Stimulated activated CD8-positive, alpha-beta memory T cell treated with anti-CD3 and anti-CD28 coated beads, Interleukin-2, amount 100 ng/mL, for 48 hours (primary cell): ENCODE results near the gene TAS2R16.

ENCODE experiments used
- DNase-seq, 2 donors: peaks; one replicate each; pipeline ENCODE4 v3.0.0-alpha.2; 2020; ENCODE audit warnings: low read depth in 2 of 2

The TAS2R16 gene

GRCh38 chr7:122995600-122995999, at the start of gene TAS2R16:
Gene TAS2R16 (minus strand): TSS chr7:122995700. CDS start chr7:122995634, 66 bp downstream.
- no peak for DNase-seq

- no peak for DNase-seq
Measured at GRCh38 chr7:123043642-123044041, 48.1 kb upstream of the TAS2R16 start.

- DNase-seq = no peak
Measured at GRCh38 chr7:123041101-123041500, 45.6 kb upstream of the TAS2R16 start.

- DNase-seq = no peak
Measured at GRCh38 chr7:123039269-123039668, 43.8 kb upstream of the TAS2R16 start.

GRCh38 chr7:123034106-123034505, 38.6 kb upstream of the TAS2R16 start:
- no peak for DNase-seq

GRCh38 chr7:123030631-123031030, 35.1 kb upstream of the TAS2R16 start:
- no peak for DNase-seq

- no peak for DNase-seq
Measured at GRCh38 chr7:123028339-123028738, 32.8 kb upstream of the TAS2R16 start.

GRCh38 chr7:123026251-123026650, 30.8 kb upstream of the TAS2R16 start:
- DNase-seq = no peak

- DNase-seq = no peak
Measured at GRCh38 chr7:123024989-123025758, 29.7 kb upstream of the TAS2R16 start.

GRCh38 chr7:123023126-123023525, 27.6 kb upstream of the TAS2R16 start:
- DNase-seq = no peak

GRCh38 chr7:123022576-123022975, 27.1 kb upstream of the TAS2R16 start:
- DNase-seq = no peak

GRCh38 chr7:123012435-123012834, 16.9 kb upstream of the TAS2R16 start:
- no peak for DNase-seq

- no peak for DNase-seq
Measured at GRCh38 chr7:123011766-123012369, 16.4 kb upstream of the TAS2R16 start.

- DNase-seq = no peak
Measured at GRCh38 chr7:123004931-123005330, 9.4 kb upstream of the TAS2R16 start.

- no peak for DNase-seq
Measured at GRCh38 chr7:123003539-123004126, 8.1 kb upstream of the TAS2R16 start.

- no peak for DNase-seq
Measured at GRCh38 chr7:122989577-122989976, 5.9 kb downstream of the TAS2R16 start.

GRCh38 chr7:122989041-122989440, 6.5 kb downstream of the TAS2R16 start:
- no peak for DNase-seq

GRCh38 chr7:122988333-122988732, 7.2 kb downstream of the TAS2R16 start:
- DNase-seq = no peak

- no peak for DNase-seq
Measured at GRCh38 chr7:122987463-122987862, 8.0 kb downstream of the TAS2R16 start.

- DNase-seq = no peak
Measured at GRCh38 chr7:122984021-122984420, 11.5 kb downstream of the TAS2R16 start.

- no peak for DNase-seq
Measured at GRCh38 chr7:122983261-122983660, 12.2 kb downstream of the TAS2R16 start.

GRCh38 chr7:122975341-122975740, 20.2 kb downstream of the TAS2R16 start:
- DNase-seq = no peak

GRCh38 chr7:122974229-122974628, 21.3 kb downstream of the TAS2R16 start:
- no peak for DNase-seq
